K562 (cell line): Measurements from ENCODE around the gene SNRPA. TPM values are rescaled to one million over a fixed set of nuclear protein-coding genes. Genes with fewer than 3 reads are reported as not detected.

ENCODE experiments used
- ARID1B ChIP-seq: fragments of 450-650 bp; IDR thresholded peaks from 2 replicates; pipeline ENCODE4 v1.6.1; 2016; ENCODE audit warnings: antibody characterized with exemption, mild to moderate bottlenecking, inconsistent platforms
- ARNT ChIP-seq, 2 experiments: fragments of 450-650 bp; IDR thresholded peaks; 2 replicates each; pipeline ENCODE4 v1.6.1; 2016; ENCODE audit warnings: mild to moderate bottlenecking in 1 of 2
- CHD1 ChIP-seq: fragments of 200-600 bp; sonication (generic); IDR thresholded peaks from one replicate; pipeline ENCODE4 v1.6.1; 2012; ENCODE audit warnings: mild to moderate bottlenecking, moderate library complexity, low read length, inconsistent platforms
- EP400 ChIP-seq: fragments of 450-650 bp; IDR thresholded peaks from 2 replicates; pipeline ENCODE4 v1.6.1; 2017; ENCODE audit warnings: antibody characterized with exemption, mild to moderate bottlenecking, moderate library complexity
- FOXM1 ChIP-seq, 2 experiments: fragments of 450-650 bp in 1 of 2; sonication (generic) in 1 of 2; formaldehyde crosslinking in 1 of 2; IDR thresholded peaks; 2 replicates each; pipeline versions ENCODE4 v1.6.1 to v1.9.0; 2017 to 2022; ENCODE audit warnings: low read depth in 2 of 2, mild to moderate bottlenecking in 2 of 2, missing genetic modification reagents in 1 of 2, moderate library complexity in 1 of 2
- HDGF ChIP-seq: fragments of 450-650 bp; IDR thresholded peaks from 2 replicates; pipeline ENCODE4 v1.6.1; 2016
- MED1 ChIP-seq: sonication (generic); formaldehyde crosslinking; IDR thresholded peaks from 2 replicates; pipeline ENCODE4 v1.8.1; 2023; ENCODE audit warnings: missing genetic modification reagents, borderline replicate concordance
- PTBP1 ChIP-seq: fragments of 200-400 bp; formaldehyde crosslinking; IDR thresholded peaks from 2 replicates; pipeline ENCODE4 v1.6.1; 2017; ENCODE audit warnings: low read depth, low read length
- RBM17 ChIP-seq: fragments of 200-400 bp; formaldehyde crosslinking; IDR thresholded peaks from 2 replicates; pipeline ENCODE4 v1.6.1; 2017; ENCODE audit warnings: low read depth, mild to moderate bottlenecking, low read length, borderline replicate concordance
- ZNF140 ChIP-seq: fragments of 250-450 bp; sonication (Bioruptor Pico); IDR thresholded peaks from 2 replicates; pipeline ENCODE4 v1.8.0; 2021; ENCODE audit warnings: moderate library complexity, mild to moderate bottlenecking, inconsistent platforms
- ZNF75A ChIP-seq: fragments of 450-650 bp; formaldehyde crosslinking; IDR thresholded peaks from 2 replicates; pipeline ENCODE4 v1.4.0; 2020; ENCODE audit warnings: mild to moderate bottlenecking
- polyA plus RNA-seq, 8 experiments: library from polyadenylated mRNA; depleted of rRNA in 4 of 8; stranded (reverse) in 5 of 8; unstranded in 3 of 8; fragments of >200 nt; fragmentation: Nextera tagmentation in 2 of 8; fragmentation: Illumina TruSeq in 1 of 8; extraction: Ambion mirVana in 2 of 8; extraction: Trizol in 1 of 8; gene quantifications; 2 replicates each; pipeline versions ENCODE4 v1.2.1 to v1.2.3, GENCODE V29; 2011 to 2014; ENCODE audit warnings: inconsistent platforms in 1 of 8, missing spikeins in 1 of 8
- total RNA-seq, 7 experiments: library from RNA; depleted of rRNA in 6 of 7; stranded (reverse); fragments of >200 nt in 6 of 7; fragmentation: Illumina TruSeq in 2 of 7; extraction: Trizol in 2 of 7; gene quantifications; 2 replicates each; pipeline versions ENCODE4 v1.2.1 to v1.2.3, GENCODE V29; 2011 to 2021; ENCODE audit warnings: low replicate concordance in 1 of 7
- TF ChIP-seq, protein P1 (sequence below): sonication (generic); formaldehyde crosslinking; IDR thresholded peaks from 2 replicates; pipeline ENCODE4 v1.8.0; 2022; ENCODE audit warnings: mild to moderate bottlenecking, missing genetic modification reagents
- TF ChIP-seq, protein P2 (sequence below): fragments of 450-650 bp; IDR thresholded peaks from 2 replicates; pipeline ENCODE4 v1.6.1; 2016; ENCODE audit warnings: borderline replicate concordance
- TF ChIP-seq, protein P3 (sequence below): sonication (generic); formaldehyde crosslinking; IDR thresholded peaks from 2 replicates; pipeline ENCODE4 v1.8.0; 2022; ENCODE audit warnings: missing genetic modification reagents, mild to moderate bottlenecking, borderline replicate concordance
- TF ChIP-seq, protein P4 (sequence below): IDR thresholded peaks from 3 replicates; pipeline ENCODE4 v1.6.1; 2011; ENCODE audit warnings: borderline replicate concordance, mild to moderate bottlenecking, moderate library complexity; ENCODE audit not compliant: insufficient read length; ENCODE audit errors: extremely low read depth

The SNRPA gene
- total and polyA plus RNA-seq, 9 of the 15 experiments (the other 6 are each of a cell fraction or from before 2014, with no cell fraction given): 16.3 to 311 (median 193) TPM

DNA sequence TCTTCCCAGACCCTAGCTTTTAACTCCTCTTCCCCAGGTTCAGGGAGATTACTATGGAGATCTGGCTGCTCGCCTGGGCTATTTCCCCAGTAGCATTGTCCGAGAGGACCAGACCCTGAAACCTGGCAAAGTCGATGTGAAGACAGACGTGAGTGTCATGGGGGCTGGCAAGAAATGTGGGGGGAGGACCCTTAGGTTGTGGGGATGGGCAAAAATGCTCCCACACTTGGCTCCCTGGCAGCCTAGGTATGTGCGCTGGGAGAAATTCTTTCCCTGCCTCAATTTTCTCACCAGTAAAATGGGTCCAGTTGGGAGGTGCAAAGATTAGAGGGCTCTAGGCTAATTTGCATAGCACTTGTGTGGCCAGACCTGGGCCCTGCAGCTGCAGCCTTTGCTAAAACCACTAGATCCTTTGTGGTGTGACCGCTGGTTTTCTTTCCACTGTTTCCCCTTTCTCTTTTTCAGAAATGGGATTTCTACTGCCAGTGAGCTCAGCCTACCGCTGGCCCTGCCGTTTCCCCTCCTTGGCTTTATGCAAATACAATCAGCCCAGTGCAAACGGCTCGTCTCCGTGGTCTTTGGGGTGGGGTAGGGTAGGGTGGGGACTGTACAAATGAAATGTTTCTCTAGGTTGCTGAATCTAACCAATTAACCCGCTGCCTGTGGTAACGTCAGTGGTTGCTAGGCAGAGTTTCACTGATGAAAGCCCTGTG, 26.1 kb downstream of the SNRPA start (continued):
- TF ChIP-seq, protein P1, sequence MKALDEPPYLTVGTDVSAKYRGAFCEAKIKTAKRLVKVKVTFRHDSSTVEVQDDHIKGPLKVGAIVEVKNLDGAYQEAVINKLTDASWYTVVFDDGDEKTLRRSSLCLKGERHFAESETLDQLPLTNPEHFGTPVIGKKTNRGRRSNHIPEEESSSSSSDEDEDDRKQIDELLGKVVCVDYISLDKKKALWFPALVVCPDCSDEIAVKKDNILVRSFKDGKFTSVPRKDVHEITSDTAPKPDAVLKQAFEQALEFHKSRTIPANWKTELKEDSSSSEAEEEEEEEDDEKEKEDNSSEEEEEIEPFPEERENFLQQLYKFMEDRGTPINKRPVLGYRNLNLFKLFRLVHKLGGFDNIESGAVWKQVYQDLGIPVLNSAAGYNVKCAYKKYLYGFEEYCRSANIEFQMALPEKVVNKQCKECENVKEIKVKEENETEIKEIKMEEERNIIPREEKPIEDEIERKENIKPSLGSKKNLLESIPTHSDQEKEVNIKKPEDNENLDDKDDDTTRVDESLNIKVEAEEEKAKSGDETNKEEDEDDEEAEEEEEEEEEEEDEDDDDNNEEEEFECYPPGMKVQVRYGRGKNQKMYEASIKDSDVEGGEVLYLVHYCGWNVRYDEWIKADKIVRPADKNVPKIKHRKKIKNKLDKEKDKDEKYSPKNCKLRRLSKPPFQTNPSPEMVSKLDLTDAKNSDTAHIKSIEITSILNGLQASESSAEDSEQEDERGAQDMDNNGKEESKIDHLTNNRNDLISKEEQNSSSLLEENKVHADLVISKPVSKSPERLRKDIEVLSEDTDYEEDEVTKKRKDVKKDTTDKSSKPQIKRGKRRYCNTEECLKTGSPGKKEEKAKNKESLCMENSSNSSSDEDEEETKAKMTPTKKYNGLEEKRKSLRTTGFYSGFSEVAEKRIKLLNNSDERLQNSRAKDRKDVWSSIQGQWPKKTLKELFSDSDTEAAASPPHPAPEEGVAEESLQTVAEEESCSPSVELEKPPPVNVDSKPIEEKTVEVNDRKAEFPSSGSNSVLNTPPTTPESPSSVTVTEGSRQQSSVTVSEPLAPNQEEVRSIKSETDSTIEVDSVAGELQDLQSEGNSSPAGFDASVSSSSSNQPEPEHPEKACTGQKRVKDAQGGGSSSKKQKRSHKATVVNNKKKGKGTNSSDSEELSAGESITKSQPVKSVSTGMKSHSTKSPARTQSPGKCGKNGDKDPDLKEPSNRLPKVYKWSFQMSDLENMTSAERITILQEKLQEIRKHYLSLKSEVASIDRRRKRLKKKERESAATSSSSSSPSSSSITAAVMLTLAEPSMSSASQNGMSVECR: 0 out of 2 replicates have a peak, but pooled peaks have one; percentile 2
- TF ChIP-seq PTBP1: 0 out of 2 replicates have a peak, but pooled peaks have one; percentile 78
- no peak for TF ChIP-seq ZNF140 (CRISPR knock-in tag)
- peak; percentile 90 for TF ChIP-seq HDGF
- TF ChIP-seq FOXM1 (IDR thresholded peaks at IDR 0.05; ENCODE audit: low read depth): no peak; the same call in 1 of the 2 replicates
- TF ChIP-seq FOXM1 (CRISPR knock-in tag; IDR thresholded peaks at IDR 0.05; ENCODE audit: low read depth): no peak
- TF ChIP-seq, protein P2, sequence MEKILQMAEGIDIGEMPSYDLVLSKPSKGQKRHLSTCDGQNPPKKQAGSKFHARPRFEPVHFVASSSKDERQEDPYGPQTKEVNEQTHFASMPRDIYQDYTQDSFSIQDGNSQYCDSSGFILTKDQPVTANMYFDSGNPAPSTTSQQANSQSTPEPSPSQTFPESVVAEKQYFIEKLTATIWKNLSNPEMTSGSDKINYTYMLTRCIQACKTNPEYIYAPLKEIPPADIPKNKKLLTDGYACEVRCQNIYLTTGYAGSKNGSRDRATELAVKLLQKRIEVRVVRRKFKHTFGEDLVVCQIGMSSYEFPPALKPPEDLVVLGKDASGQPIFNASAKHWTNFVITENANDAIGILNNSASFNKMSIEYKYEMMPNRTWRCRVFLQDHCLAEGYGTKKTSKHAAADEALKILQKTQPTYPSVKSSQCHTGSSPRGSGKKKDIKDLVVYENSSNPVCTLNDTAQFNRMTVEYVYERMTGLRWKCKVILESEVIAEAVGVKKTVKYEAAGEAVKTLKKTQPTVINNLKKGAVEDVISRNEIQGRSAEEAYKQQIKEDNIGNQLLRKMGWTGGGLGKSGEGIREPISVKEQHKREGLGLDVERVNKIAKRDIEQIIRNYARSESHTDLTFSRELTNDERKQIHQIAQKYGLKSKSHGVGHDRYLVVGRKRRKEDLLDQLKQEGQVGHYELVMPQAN: peak; percentile 48; the same call in 1 of the 2 replicates
- TF ChIP-seq, protein P3, sequence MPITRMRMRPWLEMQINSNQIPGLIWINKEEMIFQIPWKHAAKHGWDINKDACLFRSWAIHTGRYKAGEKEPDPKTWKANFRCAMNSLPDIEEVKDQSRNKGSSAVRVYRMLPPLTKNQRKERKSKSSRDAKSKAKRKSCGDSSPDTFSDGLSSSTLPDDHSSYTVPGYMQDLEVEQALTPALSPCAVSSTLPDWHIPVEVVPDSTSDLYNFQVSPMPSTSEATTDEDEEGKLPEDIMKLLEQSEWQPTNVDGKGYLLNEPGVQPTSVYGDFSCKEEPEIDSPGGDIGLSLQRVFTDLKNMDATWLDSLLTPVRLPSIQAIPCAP: no peak
- no peak for TF ChIP-seq MED1
- peak; percentile 81 for TF ChIP-seq EP400
- TF ChIP-seq, protein P4, sequence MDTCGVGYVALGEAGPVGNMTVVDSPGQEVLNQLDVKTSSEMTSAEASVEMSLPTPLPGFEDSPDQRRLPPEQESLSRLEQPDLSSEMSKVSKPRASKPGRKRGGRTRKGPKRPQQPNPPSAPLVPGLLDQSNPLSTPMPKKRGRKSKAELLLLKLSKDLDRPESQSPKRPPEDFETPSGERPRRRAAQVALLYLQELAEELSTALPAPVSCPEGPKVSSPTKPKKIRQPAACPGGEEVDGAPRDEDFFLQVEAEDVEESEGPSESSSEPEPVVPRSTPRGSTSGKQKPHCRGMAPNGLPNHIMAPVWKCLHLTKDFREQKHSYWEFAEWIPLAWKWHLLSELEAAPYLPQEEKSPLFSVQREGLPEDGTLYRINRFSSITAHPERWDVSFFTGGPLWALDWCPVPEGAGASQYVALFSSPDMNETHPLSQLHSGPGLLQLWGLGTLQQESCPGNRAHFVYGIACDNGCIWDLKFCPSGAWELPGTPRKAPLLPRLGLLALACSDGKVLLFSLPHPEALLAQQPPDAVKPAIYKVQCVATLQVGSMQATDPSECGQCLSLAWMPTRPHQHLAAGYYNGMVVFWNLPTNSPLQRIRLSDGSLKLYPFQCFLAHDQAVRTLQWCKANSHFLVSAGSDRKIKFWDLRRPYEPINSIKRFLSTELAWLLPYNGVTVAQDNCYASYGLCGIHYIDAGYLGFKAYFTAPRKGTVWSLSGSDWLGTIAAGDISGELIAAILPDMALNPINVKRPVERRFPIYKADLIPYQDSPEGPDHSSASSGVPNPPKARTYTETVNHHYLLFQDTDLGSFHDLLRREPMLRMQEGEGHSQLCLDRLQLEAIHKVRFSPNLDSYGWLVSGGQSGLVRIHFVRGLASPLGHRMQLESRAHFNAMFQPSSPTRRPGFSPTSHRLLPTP: no peak
- no peak for TF ChIP-seq ARID1B
- TF ChIP-seq ARNT (IDR thresholded peaks at IDR 0.05): peak in 1 of 2 experiments; percentile 17; a peak in 1 of 4 replicates
- no peak for TF ChIP-seq RBM17
- TF ChIP-seq ZNF75A: no peak
- peak; percentile 41 for TF ChIP-seq CHD1
